Esophagus squamous epithelium (tissue), 4 donors: ENCODE results near the gene SPEG.

Source experiments
- POLR2A ChIP-seq, 4 donors: fragments of 450-650 bp; IDR thresholded peaks; one replicate each; pipeline ENCODE4 v1.6.1; 2017; ENCODE audit warnings: antibody characterized with exemption in 4 of 4, mild to moderate bottlenecking in 4 of 4, moderate library complexity in 3 of 4
- TF ChIP-seq, protein P1 (sequence below), 6 experiments: fragments of 450-650 bp in 4 of 6; fragments of 200-600 bp in 2 of 6; sonication (generic) in 2 of 6; IDR thresholded peaks; one replicate each; pipeline ENCODE4 v1.5.1; 2016 to 2019; ENCODE audit warnings: antibody characterized with exemption in 6 of 6, mild to moderate bottlenecking in 4 of 6, moderate library complexity in 4 of 6

DNA sequence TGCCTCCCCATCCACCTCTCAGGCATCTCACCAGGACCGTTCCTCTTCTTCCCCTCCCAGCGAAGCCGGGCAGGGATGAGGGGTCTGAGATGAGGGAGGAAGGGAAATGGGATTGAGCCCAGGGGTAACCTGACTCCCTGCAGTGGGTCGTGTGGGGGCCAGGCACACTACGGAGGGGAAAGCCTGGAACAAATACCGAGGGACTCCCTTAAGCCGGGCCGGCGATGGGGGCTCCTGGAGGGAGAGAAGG lies 250 bp upstream of the SPEG start:
- TF ChIP-seq, protein P1, sequence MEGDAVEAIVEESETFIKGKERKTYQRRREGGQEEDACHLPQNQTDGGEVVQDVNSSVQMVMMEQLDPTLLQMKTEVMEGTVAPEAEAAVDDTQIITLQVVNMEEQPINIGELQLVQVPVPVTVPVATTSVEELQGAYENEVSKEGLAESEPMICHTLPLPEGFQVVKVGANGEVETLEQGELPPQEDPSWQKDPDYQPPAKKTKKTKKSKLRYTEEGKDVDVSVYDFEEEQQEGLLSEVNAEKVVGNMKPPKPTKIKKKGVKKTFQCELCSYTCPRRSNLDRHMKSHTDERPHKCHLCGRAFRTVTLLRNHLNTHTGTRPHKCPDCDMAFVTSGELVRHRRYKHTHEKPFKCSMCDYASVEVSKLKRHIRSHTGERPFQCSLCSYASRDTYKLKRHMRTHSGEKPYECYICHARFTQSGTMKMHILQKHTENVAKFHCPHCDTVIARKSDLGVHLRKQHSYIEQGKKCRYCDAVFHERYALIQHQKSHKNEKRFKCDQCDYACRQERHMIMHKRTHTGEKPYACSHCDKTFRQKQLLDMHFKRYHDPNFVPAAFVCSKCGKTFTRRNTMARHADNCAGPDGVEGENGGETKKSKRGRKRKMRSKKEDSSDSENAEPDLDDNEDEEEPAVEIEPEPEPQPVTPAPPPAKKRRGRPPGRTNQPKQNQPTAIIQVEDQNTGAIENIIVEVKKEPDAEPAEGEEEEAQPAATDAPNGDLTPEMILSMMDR (IDR thresholded peaks at IDR 0.05): no peak
- no peak for TF ChIP-seq POLR2A (IDR thresholded peaks at IDR 0.05)
